ENCODE data around the gene HPCA.

Gene HPCA

GRCh38 chr1:32886004-32886827 is at the start of gene HPCA:
Gene HPCA (plus strand): TSS chr1:32886491. CDS start chr1:32888899, 2,408 bp downstream.
- no peak for FAIRE-seq
- DNase-seq (ENCODE audit: extremely low spot score, insufficient read length, low read depth): no peak

GRCh38 chr1:32848354-32849063 is 37.8 kb upstream of the HPCA start:
- FAIRE-seq (peak; percentile 41), DNase-seq (ENCODE audit: extremely low spot score, insufficient read length, low read depth) (no peak)

- FAIRE-seq (no peak), DNase-seq (ENCODE audit: extremely low spot score, insufficient read length, low read depth) (no peak)
These were observed 30.3 kb upstream of the HPCA start for GRCh38 chr1:32855861-32856617.

GRCh38 chr1:32858136-32858535 is 28.2 kb upstream of the HPCA start:
- no peak for DNase-seq (ENCODE audit: extremely low spot score, insufficient read length, low read depth)
- FAIRE-seq: no peak

- no peak for DNase-seq (ENCODE audit: extremely low spot score, insufficient read length, low read depth)
- FAIRE-seq: no peak
These were observed 27.5 kb upstream of the HPCA start for GRCh38 chr1:32858791-32859190.

- no peak for FAIRE-seq
- DNase-seq (ENCODE audit: extremely low spot score, insufficient read length, low read depth): no peak
These were observed 26.4 kb upstream of the HPCA start for GRCh38 chr1:32859915-32860314.

GRCh38 chr1:32860566-32860965 is 25.7 kb upstream of the HPCA start:
- FAIRE-seq (no peak), DNase-seq (ENCODE audit: extremely low spot score, insufficient read length, low read depth) (no peak)

GRCh38 chr1:32861904-32862695 is 24.2 kb upstream of the HPCA start:
- DNase-seq (ENCODE audit: extremely low spot score, insufficient read length, low read depth): no peak
- FAIRE-seq: no peak

GRCh38 chr1:32863218-32863880 is 22.9 kb upstream of the HPCA start:
- no peak for DNase-seq (ENCODE audit: extremely low spot score, insufficient read length, low read depth)
- FAIRE-seq: no peak

GRCh38 chr1:32863881-32864245 is 22.4 kb upstream of the HPCA start:
- no peak for DNase-seq (ENCODE audit: extremely low spot score, insufficient read length, low read depth)
- FAIRE-seq: no peak

- no peak for FAIRE-seq
- no peak for DNase-seq (ENCODE audit: extremely low spot score, insufficient read length, low read depth)
These were observed 21.8 kb upstream of the HPCA start for GRCh38 chr1:32864375-32865019.

- FAIRE-seq (no peak), DNase-seq (ENCODE audit: extremely low spot score, insufficient read length, low read depth) (no peak)
These were observed 20.5 kb upstream of the HPCA start for GRCh38 chr1:32865639-32866405.

GRCh38 chr1:32867151-32867550 is 19.1 kb upstream of the HPCA start:
- FAIRE-seq (no peak), DNase-seq (ENCODE audit: extremely low spot score, insufficient read length, low read depth) (no peak)

GRCh38 chr1:32867671-32868070 is 18.6 kb upstream of the HPCA start:
- FAIRE-seq (no peak), DNase-seq (ENCODE audit: extremely low spot score, insufficient read length, low read depth) (no peak)

- DNase-seq (ENCODE audit: extremely low spot score, insufficient read length, low read depth): no peak
- no peak for FAIRE-seq
These were observed 18.2 kb upstream of the HPCA start for GRCh38 chr1:32868085-32868484.

- no peak for DNase-seq (ENCODE audit: extremely low spot score, insufficient read length, low read depth)
- no peak for FAIRE-seq
These were observed 17.4 kb upstream of the HPCA start for GRCh38 chr1:32868806-32869455.

- FAIRE-seq: no peak
- DNase-seq (ENCODE audit: extremely low spot score, insufficient read length, low read depth): no peak
These were observed 16.2 kb upstream of the HPCA start for GRCh38 chr1:32869923-32870614.
